Muscle of arm (tissue), 12 donors: Measurements from ENCODE around the gene EXOC5. TPM values are rescaled to one million over a fixed set of nuclear protein-coding genes. Genes with fewer than 3 reads are reported as not detected.

Experiments used
- DNase-seq: peaks from one replicate; pipeline ENCODE4 v3.0.0-alpha.2; 2013
- polyA plus RNA-seq, 12 donors: library from polyadenylated mRNA; unstranded; fragments of 120-200 nt; gene quantifications; one replicate each; pipeline ENCODE4 v1.2.1, GENCODE V29; 2013; ENCODE audit not compliant: insufficient read length in 12 of 12

The EXOC5 gene
- polyA plus RNA-seq, 12 donors, result 44.1 to 90.2 (median 79.3) TPM; not detected in 1

DNA sequence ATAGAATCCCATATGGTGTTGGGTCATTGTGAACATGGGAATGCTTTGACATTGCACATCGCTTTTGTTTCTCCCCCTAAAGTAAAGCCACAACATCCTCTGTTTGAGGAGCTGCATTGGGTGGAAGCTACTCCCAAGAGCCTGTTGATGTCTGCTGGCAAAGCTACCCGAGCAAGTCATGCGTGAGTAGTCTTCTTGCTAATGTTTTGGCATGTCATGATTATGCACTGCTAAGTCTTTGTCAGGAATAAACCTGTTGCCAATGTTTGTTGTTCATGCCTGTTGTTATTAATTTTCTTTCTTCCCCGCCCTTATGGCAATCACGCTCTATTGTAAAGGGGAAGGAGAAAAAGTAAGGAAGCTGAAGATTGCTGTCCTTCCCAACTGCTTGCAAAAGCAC lies 97.3 kb downstream of the EXOC5 start:
- DNase-seq, result no peak

GRCh38 chr14:57169901-57170300 lies 98.8 kb downstream of the EXOC5 start:
- DNase-seq, result no peak

GRCh38 chr14:57168138-57168679 lies 100.5 kb downstream of the EXOC5 start:
- no peak for DNase-seq

DNA sequence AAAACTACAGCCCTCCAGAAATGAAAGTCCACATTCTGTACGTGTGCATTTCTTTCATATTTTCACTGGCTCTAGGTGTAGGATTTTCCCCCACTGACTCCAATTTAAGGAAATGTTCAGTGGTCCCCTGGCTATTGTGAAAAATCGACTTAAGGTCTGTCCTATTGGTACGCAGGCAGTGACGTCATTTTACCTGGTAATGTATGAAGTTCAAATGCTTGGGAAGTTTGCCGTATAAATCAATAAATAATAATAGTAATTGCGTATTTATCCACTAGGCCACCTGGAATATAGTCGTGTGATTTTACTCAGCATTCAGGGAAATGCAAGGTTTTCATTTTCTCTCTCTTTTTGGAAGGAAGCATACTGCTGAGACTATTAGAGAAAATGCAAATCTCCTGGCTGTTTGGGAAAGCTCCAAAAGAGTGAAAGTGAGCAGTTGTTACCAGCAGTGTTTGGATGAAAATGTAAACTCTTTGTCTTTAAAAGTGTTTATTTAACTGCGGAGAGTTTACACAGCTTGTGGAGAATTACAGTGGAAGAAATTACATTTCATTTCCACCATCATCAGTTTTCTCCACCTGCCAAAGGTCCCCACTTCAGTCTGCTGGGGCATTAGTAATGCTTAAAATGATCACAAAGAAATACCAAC lies 107.0 kb downstream of the EXOC5 start:
- no peak for DNase-seq

DNA sequence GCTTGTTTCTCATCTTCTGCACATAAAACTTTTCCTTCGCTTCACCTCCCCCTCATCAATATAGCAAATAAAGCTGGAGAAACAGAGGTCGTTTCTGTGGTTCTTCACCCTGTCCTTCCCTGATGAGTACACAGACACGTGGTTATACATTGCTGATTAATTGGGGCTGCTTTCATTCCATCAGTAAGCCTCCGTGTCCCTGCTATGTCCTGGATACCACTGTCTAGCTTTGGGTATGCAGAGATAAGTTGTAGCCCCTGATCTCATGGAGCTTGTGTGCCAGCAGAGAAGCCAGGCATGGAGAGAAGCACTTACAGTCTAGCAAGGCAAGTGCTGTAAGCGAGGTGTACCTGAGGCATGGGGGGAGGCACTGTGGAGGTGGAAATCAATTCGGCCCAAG lies 108.4 kb downstream of the EXOC5 start:
- no peak for DNase-seq

GRCh38 chr14:57153286-57153685 lies 115.4 kb downstream of the EXOC5 start:
- no peak for DNase-seq

Other genes starting within 250 kb of the EXOC5 start
- gene AP5M1, start 66 bp upstream of the EXOC5 start, polyA plus RNA-seq, result 10 to 100 TPM in 11 of 12 donors, not detected in 1; 12.8 to 46.8 (median 37.2) TPM
- 10 to 100 TPM in 11 of 12 donors, not detected in 1; 15.8 to 31.8 (median 26.0) TPM for gene NAA30, start 121.7 kb upstream of the EXOC5 start, polyA plus RNA-seq
- 1 to 10 TPM in 1 of 12 donors, under 1 TPM in 6, not detected in 5; 0.16 to 1.2 (median 0.32) TPM for gene CCDC198, start 225.0 kb upstream of the EXOC5 start, polyA plus RNA-seq